Skeletal muscle tissue (tissue), 4 donors: ENCODE results near the gene CELF1. TPM values are rescaled to one million over a fixed set of nuclear protein-coding genes. Genes with fewer than 3 reads are reported as not detected.
A peak's percentile ranks its signal among the peaks of the same experiment; 100 is the strongest.

Source experiments
- H3K27ac ChIP-seq: one replicate; pipeline ENCODE4 v1.7.0; 2013; ENCODE audit warnings: mild to moderate bottlenecking, low read depth, low read length, inconsistent platforms
- H3K27me3 ChIP-seq, 3 donors: one replicate each; pipeline ENCODE4 v1.7.0; 2013; ENCODE audit warnings: low read length in 3 of 3; ENCODE audit not compliant: control insufficient read depth in 3 of 3, insufficient read depth in 3 of 3
- H3K36me3 ChIP-seq, 3 donors: one replicate each; pipeline ENCODE4 v1.7.0; 2013; ENCODE audit warnings: low read length in 3 of 3; ENCODE audit not compliant: control insufficient read depth in 3 of 3, insufficient read depth in 3 of 3
- H3K4me1 ChIP-seq, 3 donors: one replicate each; pipeline ENCODE4 v1.7.0; 2013; ENCODE audit warnings: low read length in 3 of 3, mild to moderate bottlenecking in 3 of 3; ENCODE audit not compliant: control insufficient read depth in 3 of 3, insufficient read depth in 3 of 3
- H3K4me3 ChIP-seq, 3 donors: one replicate each; pipeline ENCODE4 v1.7.0; 2013; ENCODE audit warnings: low read length in 3 of 3
- H3K9ac ChIP-seq, 3 donors: one replicate each; pipeline ENCODE4 v1.7.0; 2013; ENCODE audit warnings: low read length in 3 of 3, mild to moderate bottlenecking in 3 of 3, moderate library complexity in 2 of 3, low read depth in 1 of 3
- H3K9me3 ChIP-seq, 3 donors: one replicate each; pipeline ENCODE4 v1.7.0; 2013; ENCODE audit warnings: low read length in 3 of 3; ENCODE audit not compliant: control insufficient read depth in 3 of 3
- total RNA-seq: library from RNA; depleted of rRNA; stranded (reverse); fragments of >200 nt; gene quantifications from one replicate; pipeline ENCODE4 v1.2.3, GENCODE V29; 2014
- donor health status: Osteomylitis.

Gene CELF1
- total RNA-seq, 1 donor from 2014 or later = 74.6 TPM

- Histone ChIP-seq H3K9me3 (no peaks in the 10 kb centered on the region), H3K27me3 (no peaks in the 10 kb centered on the region), H3K4me3 (no peak overlapping the region), H3K36me3 (peaks cover 68 to 91% (median 87%) of the 10 kb centered on the region in 3 donors), H3K9ac (no peak overlapping the region), H3K4me1 (peaks cover 7 to 13% (median 8%) of the 10 kb centered on the region in 3 donors), H3K27ac (no peak overlapping the region)
Observed at GRCh38 chr11:47478651-47479329, 74.1 kb downstream of the CELF1 start.

- no peak overlapping the region for H3K4me3 ChIP-seq
- no peak overlapping the region for H3K9ac ChIP-seq
- H3K27ac ChIP-seq = no peak overlapping the region
- no peaks in the 10 kb centered on the region for H3K27me3 ChIP-seq
- H3K4me1 ChIP-seq = peaks cover 7 to 13% (median 8%) of the 10 kb centered on the region in 3 donors
- peaks cover 67 to 91% (median 88%) of the 10 kb centered on the region in 3 donors for H3K36me3 ChIP-seq
- H3K9me3 ChIP-seq = no peaks in the 10 kb centered on the region
Observed at GRCh38 chr11:47477753-47478152, 75.2 kb downstream of the CELF1 start.

GRCh38 chr11:47477323-47477722 lies 75.6 kb downstream of the CELF1 start:
- no peak overlapping the region for H3K9ac ChIP-seq
- H3K27me3 ChIP-seq = no peaks in the 10 kb centered on the region
- H3K36me3 ChIP-seq = peaks cover 67 to 91% (median 88%) of the 10 kb centered on the region in 3 donors
- no peak overlapping the region for H3K27ac ChIP-seq
- H3K4me1 ChIP-seq = peaks cover 7 to 13% (median 8%) of the 10 kb centered on the region in 3 donors
- no peaks in the 10 kb centered on the region for H3K9me3 ChIP-seq
- H3K4me3 ChIP-seq = no peak overlapping the region

- Histone ChIP-seq H3K27ac (no peak overlapping the region), H3K4me1 (peaks cover 11 to 17% (median 12%) of the 10 kb centered on the region in 3 donors), H3K4me3 (no peak overlapping the region), H3K36me3 (peaks cover 53 to 70% (median 64%) of the 10 kb centered on the region in 3 donors), H3K27me3 (no peaks in the 10 kb centered on the region), H3K9me3 (no peaks in the 10 kb centered on the region), H3K9ac (peak overlapping the region in 1 of 3 donors; percentile 19)
Observed at GRCh38 chr11:47470671-47471070, 82.3 kb downstream of the CELF1 start.

- no peak overlapping the region for H3K4me3 ChIP-seq
- peaks cover 11 to 20% (median 14%) of the 10 kb centered on the region in 3 donors for H3K4me1 ChIP-seq
- no peaks in the 10 kb centered on the region for H3K9me3 ChIP-seq
- H3K36me3 ChIP-seq = peaks cover 42 to 59% (median 56%) of the 10 kb centered on the region in 3 donors
- no peak overlapping the region for H3K27ac ChIP-seq
- no peak overlapping the region for H3K9ac ChIP-seq
- H3K27me3 ChIP-seq = no peaks in the 10 kb centered on the region
Observed at GRCh38 chr11:47469361-47470179, 83.4 kb downstream of the CELF1 start.

- Histone ChIP-seq H3K4me3 (no peak overlapping the region), H3K27ac (no peak overlapping the region), H3K9ac (no peak overlapping the region), H3K36me3 (peaks cover 36 to 53% (median 49%) of the 10 kb centered on the region in 3 donors), H3K27me3 (no peaks in the 10 kb centered on the region), H3K4me1 (peaks cover 11 to 20% (median 14%) of the 10 kb centered on the region in 3 donors), H3K9me3 (no peaks in the 10 kb centered on the region)
Observed at GRCh38 chr11:47468598-47469214, 84.2 kb downstream of the CELF1 start.

- Histone ChIP-seq H3K27ac (peak overlapping the region; percentile 25), H3K27me3 (no peaks in the 10 kb centered on the region), H3K4me3 (no peak overlapping the region), H3K4me1 (peaks cover 11 to 20% (median 14%) of the 10 kb centered on the region in 3 donors), H3K36me3 (peaks cover 23 to 40% (median 35%) of the 10 kb centered on the region in 3 donors), H3K9ac (peak overlapping the region in 1 of 3 donors; percentile 16), H3K9me3 (no peaks in the 10 kb centered on the region)
Observed at GRCh38 chr11:47467357-47467756, 85.6 kb downstream of the CELF1 start.

GRCh38 chr11:47466701-47467250 lies 86.2 kb downstream of the CELF1 start:
- Histone ChIP-seq H3K9ac (peak overlapping the region in 1 of 3 donors; percentile 11), H3K36me3 (peaks cover 19 to 34% (median 30%) of the 10 kb centered on the region in 3 donors), H3K4me3 (no peak overlapping the region), H3K27ac (peak overlapping the region; percentile 25), H3K9me3 (no peaks in the 10 kb centered on the region), H3K4me1 (peaks cover 11 to 20% (median 14%) of the 10 kb centered on the region in 3 donors), H3K27me3 (no peaks in the 10 kb centered on the region)

GRCh38 chr11:47466201-47466600 lies 86.7 kb downstream of the CELF1 start:
- Histone ChIP-seq H3K4me3 (no peak overlapping the region), H3K27me3 (no peaks in the 10 kb centered on the region), H3K9ac (peak overlapping the region in 1 of 3 donors; percentile 11), H3K27ac (no peak overlapping the region), H3K4me1 (peaks cover 11 to 20% (median 14%) of the 10 kb centered on the region in 3 donors), H3K9me3 (no peaks in the 10 kb centered on the region), H3K36me3 (peaks cover 14 to 28% (median 24%) of the 10 kb centered on the region in 3 donors)
